GM13976 (cell line): ENCODE data around the gene SSNA1.

Experiments used
- DNase-seq: peaks from one replicate; pipeline ENCODE4 v3.0.0; 2012; ENCODE audit warnings: low spot score
- in situ Hi-C: fragments of 300-500 bp; cut with MboI; formaldehyde crosslinking; loops from one replicate; pipeline ENCODE4 v1.12.0; 2022; ENCODE audit warnings: low sequenced_read_pairs, mixed read lengths, inconsistent platforms; ENCODE audit not compliant: unreplicated experiment
- TF ChIP-seq, protein P1 (sequence below): IDR thresholded peaks from 2 replicates; pipeline ENCODE4 v1.5.1; 2012; ENCODE audit warnings: borderline replicate concordance, mild to moderate bottlenecking; ENCODE audit not compliant: insufficient read depth; ENCODE audit errors: extremely low read depth, missing control alignments, control extremely low read depth

The SSNA1 gene

GRCh38 chr9:137156567-137157375 is 31.7 kb upstream of the SSNA1 start:
- TF ChIP-seq, protein P1, sequence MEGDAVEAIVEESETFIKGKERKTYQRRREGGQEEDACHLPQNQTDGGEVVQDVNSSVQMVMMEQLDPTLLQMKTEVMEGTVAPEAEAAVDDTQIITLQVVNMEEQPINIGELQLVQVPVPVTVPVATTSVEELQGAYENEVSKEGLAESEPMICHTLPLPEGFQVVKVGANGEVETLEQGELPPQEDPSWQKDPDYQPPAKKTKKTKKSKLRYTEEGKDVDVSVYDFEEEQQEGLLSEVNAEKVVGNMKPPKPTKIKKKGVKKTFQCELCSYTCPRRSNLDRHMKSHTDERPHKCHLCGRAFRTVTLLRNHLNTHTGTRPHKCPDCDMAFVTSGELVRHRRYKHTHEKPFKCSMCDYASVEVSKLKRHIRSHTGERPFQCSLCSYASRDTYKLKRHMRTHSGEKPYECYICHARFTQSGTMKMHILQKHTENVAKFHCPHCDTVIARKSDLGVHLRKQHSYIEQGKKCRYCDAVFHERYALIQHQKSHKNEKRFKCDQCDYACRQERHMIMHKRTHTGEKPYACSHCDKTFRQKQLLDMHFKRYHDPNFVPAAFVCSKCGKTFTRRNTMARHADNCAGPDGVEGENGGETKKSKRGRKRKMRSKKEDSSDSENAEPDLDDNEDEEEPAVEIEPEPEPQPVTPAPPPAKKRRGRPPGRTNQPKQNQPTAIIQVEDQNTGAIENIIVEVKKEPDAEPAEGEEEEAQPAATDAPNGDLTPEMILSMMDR = no peak
- peak; percentile 89 for DNase-seq
- in situ Hi-C loops = no loop called here

DNA sequence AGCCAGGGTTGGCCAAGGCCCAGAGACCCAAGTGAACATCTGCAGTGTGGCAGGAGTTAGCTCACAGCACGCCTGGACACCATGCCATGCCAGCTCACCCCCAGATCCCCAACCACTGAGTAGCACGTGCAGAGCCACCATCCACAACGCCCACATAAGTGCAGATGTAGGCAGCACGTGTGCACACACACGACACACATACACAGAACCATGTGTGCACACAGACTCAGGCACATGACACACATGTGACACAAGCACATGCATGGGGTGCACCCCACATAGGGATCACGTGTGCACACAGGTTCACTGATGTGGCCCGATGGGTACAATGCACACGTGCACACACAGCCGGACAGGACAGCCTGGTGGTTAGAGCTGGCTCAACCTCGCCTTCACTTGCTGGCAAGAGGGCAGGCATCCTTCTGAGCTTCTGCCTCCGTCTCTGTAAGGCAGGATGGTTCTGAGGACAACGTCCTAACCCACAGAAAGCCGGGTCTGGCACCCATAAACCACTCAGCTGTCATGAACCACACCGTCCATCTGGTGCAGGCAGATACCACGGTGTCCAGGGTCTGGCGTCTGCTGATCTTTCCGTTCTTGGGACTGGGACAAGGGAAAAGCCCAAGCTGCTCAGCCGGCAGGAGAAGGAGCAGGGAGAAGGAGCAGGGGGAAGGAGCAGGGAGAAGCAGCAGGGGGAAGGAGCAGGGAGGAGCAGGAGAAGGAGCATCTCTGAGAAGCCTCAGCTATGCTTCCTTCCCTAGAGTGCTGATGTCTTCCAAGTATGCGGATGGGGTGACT is 30.7 kb upstream of the SSNA1 start:
- DNase-seq = no peak
- TF ChIP-seq, protein P1 = no peak
- in situ Hi-C loops = no loop called here

- TF ChIP-seq, protein P1 = no peak
- no peak for DNase-seq
- in situ Hi-C loops = no loop called here
These were observed 29.9 kb upstream of the SSNA1 start for GRCh38 chr9:137158625-137159024.

GRCh38 chr9:137159105-137160053 is 29.1 kb upstream of the SSNA1 start:
- DNase-seq = no peak
- in situ Hi-C loops = no loop called here
- TF ChIP-seq, protein P1 = no peak

DNA sequence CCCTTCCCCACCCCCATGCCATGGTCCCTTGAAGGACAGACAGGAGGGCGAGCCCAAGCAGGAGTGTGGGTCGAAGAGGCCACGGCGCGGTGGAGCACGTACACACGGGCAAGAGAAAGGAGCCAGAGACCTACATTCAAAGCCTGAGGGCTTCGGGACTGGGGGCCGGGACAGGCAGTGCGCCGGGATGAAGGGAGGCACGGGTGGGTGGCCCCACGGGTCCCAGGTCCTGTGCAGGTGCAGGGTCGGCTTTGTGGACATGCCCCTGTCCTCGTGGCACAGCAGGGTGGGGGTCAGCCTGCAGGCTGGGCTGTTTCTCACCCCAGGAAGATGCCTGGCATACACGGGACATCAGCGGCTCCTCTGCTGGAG is 28.4 kb upstream of the SSNA1 start:
- TF ChIP-seq, protein P1 = no peak
- in situ Hi-C loops = no loop called here
- DNase-seq = no peak

DNA sequence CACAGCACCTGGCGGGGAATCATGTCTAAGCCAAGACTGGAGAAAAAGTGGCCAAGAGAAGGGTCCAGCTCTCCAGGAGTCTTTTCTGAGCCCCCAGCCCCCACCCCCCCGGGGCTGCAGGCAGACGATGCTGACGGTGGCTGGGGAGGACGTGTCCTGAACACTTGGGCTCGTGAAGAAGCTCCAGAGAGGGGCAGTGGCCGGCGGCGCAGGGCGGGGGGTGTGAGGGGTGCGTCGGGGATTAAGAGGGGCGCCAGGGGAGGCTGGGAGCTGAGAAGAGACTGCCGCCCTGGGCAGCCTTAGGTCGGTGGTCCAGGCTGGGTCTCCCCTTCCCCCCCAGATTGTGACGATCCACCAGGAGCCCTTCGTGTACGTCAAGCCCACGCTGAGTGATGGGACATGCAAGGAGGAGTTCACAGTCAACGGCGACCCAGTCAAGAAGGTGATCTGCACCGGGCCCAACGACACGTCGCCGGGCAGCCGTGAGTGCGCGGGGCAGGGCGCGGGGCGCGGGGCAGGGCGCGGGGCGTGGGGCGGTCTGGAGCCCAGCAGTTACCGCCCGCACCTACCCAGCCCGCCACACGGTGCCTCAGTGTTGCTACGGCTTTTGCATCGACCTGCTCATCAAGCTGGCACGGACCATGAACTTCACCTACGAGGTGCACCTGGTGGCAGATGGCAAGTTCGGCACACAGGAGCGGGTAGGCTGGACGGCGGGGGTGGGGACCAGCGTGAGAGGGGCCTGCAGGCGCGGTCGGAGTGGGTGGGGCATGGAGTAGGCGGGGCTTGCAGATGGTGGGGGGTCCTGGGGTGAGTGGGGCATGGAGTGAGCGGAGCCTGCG is 27.5 kb upstream of the SSNA1 start:
- TF ChIP-seq, protein P1 = no peak
- no peak for DNase-seq
- in situ Hi-C loops = no loop called here
